Parathyroid adenoma (tissue), 2 donors: ENCODE measurements around the gene ULBP3.
"Not testable (repeated sequence)": the region's sequence is repeated elsewhere in the genome, so short reads cannot be mapped to it uniquely, and the experiment has no call there.

Experiments used
- H2AFZ ChIP-seq: fragments of 300-600 bp; sonication (generic); one replicate; pipeline ENCODE4 v1.7.0; 2017; ENCODE audit warnings: antibody characterized with exemption, mild to moderate bottlenecking
- H3K27ac ChIP-seq: fragments of 300-600 bp; sonication (generic); one replicate; pipeline ENCODE4 v1.7.0; 2017
- H3K27me3 ChIP-seq: fragments of 300-600 bp; sonication (generic); one replicate; pipeline ENCODE4 v1.7.0; 2017; ENCODE audit warnings: low read length; ENCODE audit not compliant: control insufficient read depth, insufficient read depth
- H3K36me3 ChIP-seq: fragments of 300-600 bp; sonication (generic); one replicate; pipeline ENCODE4 v1.7.0; 2017; ENCODE audit warnings: low read length; ENCODE audit not compliant: control insufficient read depth, insufficient read depth
- H3K4me1 ChIP-seq: fragments of 300-600 bp; sonication (generic); one replicate; pipeline ENCODE4 v1.7.0; 2017; ENCODE audit warnings: control low read depth
- H3K4me2 ChIP-seq: fragments of 300-600 bp; sonication (generic); one replicate; pipeline ENCODE4 v1.7.0; 2017; ENCODE audit warnings: low read length
- H3K4me3 ChIP-seq: fragments of 300-600 bp; sonication (generic); one replicate; pipeline ENCODE4 v1.7.0; 2017; ENCODE audit warnings: low read depth, low read length
- H3K79me2 ChIP-seq: fragments of 300-600 bp; sonication (generic); one replicate; pipeline ENCODE4 v1.7.0; 2017; ENCODE audit warnings: control low read depth
- H3K9ac ChIP-seq: fragments of 300-600 bp; sonication (generic); one replicate; pipeline ENCODE4 v1.7.0; 2017; ENCODE audit warnings: mild to moderate bottlenecking
- H3K9me3 ChIP-seq: fragments of 300-600 bp; sonication (generic); one replicate; pipeline ENCODE4 v1.7.0; 2017; ENCODE audit warnings: low read length; ENCODE audit not compliant: control insufficient read depth
- CTCF ChIP-seq: fragments of 300-600 bp; sonication (generic); IDR thresholded peaks from one replicate; pipeline ENCODE4 v1.7.0; 2017; ENCODE audit warnings: antibody characterized with exemption, mild to moderate bottlenecking
- donor health status: primary hyperparathyroidism.

Gene ULBP3

GRCh38 chr6:150081702-150082101 is 12.8 kb upstream of the ULBP3 start:
- TF ChIP-seq CTCF = no peak
- Histone ChIP-seq H3K9me3 (no peaks in the 10 kb centered on the region), H3K4me3 (no peak overlapping the region), H2AFZ (no peak overlapping the region), H3K79me2 (no peaks in the 10 kb centered on the region), H3K4me1 (no peaks in the 10 kb centered on the region), H3K4me2 (no peak overlapping the region), H3K9ac (no peak overlapping the region), H3K36me3 (no peaks in the 10 kb centered on the region), H3K27ac (no peak overlapping the region), H3K27me3 (no peaks in the 10 kb centered on the region)

- no peak overlapping the region for H3K4me3 ChIP-seq
Measured at GRCh38 chr6:150079604-150080003, 10.7 kb upstream of the ULBP3 start.

GRCh38 chr6:150078788-150079187 is 9.9 kb upstream of the ULBP3 start:
- no peaks in the 10 kb centered on the region for H3K79me2 ChIP-seq
- H3K27me3 ChIP-seq = no peaks in the 10 kb centered on the region
- H3K4me3 ChIP-seq = no peak overlapping the region
- peaks cover 2% of the 10 kb centered on the region for H3K4me1 ChIP-seq
- H3K9me3 ChIP-seq = no peaks in the 10 kb centered on the region
- no peaks in the 10 kb centered on the region for H3K36me3 ChIP-seq
- no peak overlapping the region for H3K4me2 ChIP-seq
- H3K9ac ChIP-seq = no peak overlapping the region
- no peak for TF ChIP-seq CTCF
- H3K27ac ChIP-seq = no peak overlapping the region
- no peak overlapping the region for H2AFZ ChIP-seq

More at GRCh38 chr6:150079604-150080003, 10.7 kb upstream of the ULBP3 start:
- Histone ChIP-seq H3K79me2 (no peaks in the 10 kb centered on the region), H3K4me1 (peaks cover under 1% of the 10 kb centered on the region), H3K4me2 (no peak overlapping the region), H3K27me3 (no peaks in the 10 kb centered on the region), H2AFZ (no peak overlapping the region), H3K9me3 (no peaks in the 10 kb centered on the region), H3K27ac (no peak overlapping the region), H3K9ac (no peak overlapping the region), H3K36me3 (no peaks in the 10 kb centered on the region)
- no peak for TF ChIP-seq CTCF

GRCh38 chr6:150076196-150076893 is 7.4 kb upstream of the ULBP3 start:
- Histone ChIP-seq H3K36me3 (no peaks in the 10 kb centered on the region), H3K9me3 (no peaks in the 10 kb centered on the region), H2AFZ (no peak overlapping the region), H3K4me1 (peaks cover 2% of the 10 kb centered on the region), H3K4me2 (no peak overlapping the region), H3K79me2 (no peaks in the 10 kb centered on the region), H3K27me3 (no peaks in the 10 kb centered on the region), H3K27ac (no peak overlapping the region), H3K4me3 (no peak overlapping the region), H3K9ac (no peak overlapping the region)
- TF ChIP-seq CTCF = no peak

- Histone ChIP-seq H3K4me1 (peaks cover 6% of the 10 kb centered on the region), H3K79me2 (no peaks in the 10 kb centered on the region), H3K9ac (no peak overlapping the region), H3K36me3 (no peaks in the 10 kb centered on the region), H3K27me3 (no peaks in the 10 kb centered on the region), H3K27ac (no peak overlapping the region), H3K4me3 (no peak overlapping the region), H3K9me3 (no peaks in the 10 kb centered on the region), H3K4me2 (no peak overlapping the region), H2AFZ (no peak overlapping the region)
- TF ChIP-seq CTCF = no peak
Measured at GRCh38 chr6:150075034-150075421, 6.1 kb upstream of the ULBP3 start.

GRCh38 chr6:150074396-150075033 is 5.6 kb upstream of the ULBP3 start:
- H3K4me1 ChIP-seq, H3K9me3 ChIP-seq, H3K36me3 ChIP-seq, H3K4me3 ChIP-seq, H3K79me2 ChIP-seq, H3K9ac ChIP-seq, H3K27me3 ChIP-seq, H3K4me2 ChIP-seq, H3K27ac ChIP-seq: not testable (repeated sequence)
- peak overlapping the region; percentile 9 for H2AFZ ChIP-seq
